G401 (cell line): ENCODE measurements around the gene BHLHE23. TPM values are rescaled to one million over a fixed set of nuclear protein-coding genes. Genes with fewer than 3 reads are reported as not detected.

Experiments used
- total RNA-seq: library from RNA; depleted of rRNA; stranded (reverse); fragments of >200 nt; shearing (Covaris generic); gene quantifications from 2 replicates; pipeline ENCODE4 v1.2.3, GENCODE V29; 2014; rRNA removed

The BHLHE23 gene
- total RNA-seq, 1 experiment from 2014 or later = not detected

Other genes with a start within 250 kb of the BHLHE23 start
- gene MRGBP, start 210.5 kb downstream of the BHLHE23 start, total RNA-seq = 25.2 and 33.6 TPM in 2 replicates
- 43.9 and 45.6 TPM in 2 replicates for gene OGFR, start 202.1 kb downstream of the BHLHE23 start, total RNA-seq
- 8.6 TPM in 2 replicates for gene COL9A3, start 189.9 kb downstream of the BHLHE23 start, total RNA-seq
- 23.0 and 24.2 TPM in 2 replicates for gene TCFL5, start 145.1 kb downstream of the BHLHE23 start, total RNA-seq
- gene DIDO1, start 80.5 kb downstream of the BHLHE23 start, total RNA-seq = 24.3 and 36.5 TPM in 2 replicates
- gene GID8, start 68.8 kb downstream of the BHLHE23 start, total RNA-seq = 41.0 and 49.2 TPM in 2 replicates
- 1.2 TPM in 1 of 2 replicates, not detected in the other for gene SLC17A9, start 54.3 kb downstream of the BHLHE23 start, total RNA-seq
- 22.7 and 27.1 TPM in 2 replicates for gene YTHDF1, start 209.2 kb upstream of the BHLHE23 start, total RNA-seq
- 68.2 and 78.4 TPM in 2 replicates for gene BIRC7, start 228.9 kb upstream of the BHLHE23 start, total RNA-seq
- gene NKAIN4, start 247.5 kb upstream of the BHLHE23 start, total RNA-seq = 6.8 and 11.3 TPM in 2 replicates